Erythroblast (primary cell): ENCODE results near the gene SHB.

Source experiments
- DNase-seq, 2 experiments: peaks; one replicate each; lab custom pipeline; 2025; lab: John Stamatoyannopoulos, UW
- GATA1 ChIP-seq: IDR thresholded peaks from 2 replicates; pipeline ENCODE4 v1.6.1; 2011; ENCODE audit warnings: low read depth, mild to moderate bottlenecking, control low read depth, low read length, moderate library complexity
- POLR2A ChIP-seq: IDR thresholded peaks from 2 replicates; pipeline ENCODE4 v1.6.1; 2011; ENCODE audit warnings: mild to moderate bottlenecking, low read length

SHB gene

GRCh38 chr9:38068701-38069628 lies at the start of gene SHB:
Gene SHB, minus strand, starts transcription at chr9:38069227. Its CDS starts 582 bp downstream, at chr9:38068645.
- peak; percentile 65 for TF ChIP-seq POLR2A
- TF ChIP-seq GATA1: no peak
- DNase-seq: peak; percentile 83 to 92

GRCh38 chr9:38117651-38118050 lies 48.6 kb upstream of the SHB start:
- no peak for DNase-seq
- TF ChIP-seq POLR2A (no peak), GATA1 (no peak)

- TF ChIP-seq POLR2A (no peak), GATA1 (no peak)
- no peak for DNase-seq
These were observed 45.9 kb upstream of the SHB start for GRCh38 chr9:38114905-38115304.

GRCh38 chr9:38112456-38112855 lies 43.4 kb upstream of the SHB start:
- no peak for DNase-seq
- TF ChIP-seq GATA1 (no peak), POLR2A (no peak)

- TF ChIP-seq GATA1 (no peak), POLR2A (no peak)
- no peak for DNase-seq
These were observed 43.0 kb upstream of the SHB start for GRCh38 chr9:38112049-38112448.

- TF ChIP-seq GATA1 (no peak), POLR2A (no peak)
- no peak for DNase-seq
These were observed 41.4 kb upstream of the SHB start for GRCh38 chr9:38110476-38110875.

- TF ChIP-seq GATA1: no peak
- no peak for TF ChIP-seq POLR2A
- DNase-seq: no peak
These were observed 40.6 kb upstream of the SHB start for GRCh38 chr9:38109601-38110000.

- TF ChIP-seq GATA1: no peak
- TF ChIP-seq POLR2A: no peak
- DNase-seq: no peak
These were observed 39.3 kb upstream of the SHB start for GRCh38 chr9:38108326-38108725.

GRCh38 chr9:38107811-38108304 lies 38.8 kb upstream of the SHB start:
- TF ChIP-seq GATA1: no peak
- TF ChIP-seq POLR2A: no peak
- DNase-seq: peak; percentile 16 to 46

- TF ChIP-seq GATA1 (no peak), POLR2A (no peak)
- no peak for DNase-seq
These were observed 38.4 kb upstream of the SHB start for GRCh38 chr9:38107405-38107804.

GRCh38 chr9:38106488-38106887 lies 37.5 kb upstream of the SHB start:
- no peak for DNase-seq
- no peak for TF ChIP-seq POLR2A
- TF ChIP-seq GATA1: no peak

- TF ChIP-seq POLR2A (no peak), GATA1 (no peak)
- no peak for DNase-seq
These were observed 34.3 kb upstream of the SHB start for GRCh38 chr9:38103340-38103739.

- no peak for DNase-seq
- no peak for TF ChIP-seq POLR2A
- no peak for TF ChIP-seq GATA1
These were observed 32.4 kb upstream of the SHB start for GRCh38 chr9:38101423-38101822.

- no peak for DNase-seq
- TF ChIP-seq GATA1 (no peak), POLR2A (no peak)
These were observed 27.3 kb upstream of the SHB start for GRCh38 chr9:38096238-38096805.
